Activated gamma-delta T cell treated with anti-CD3 and anti-CD28 coated beads, Interleukin-2, amount 50 U/mL, for 16 hours (primary cell): ENCODE results near the gene ZNF484.
"Not testable (repeated sequence)": the region's sequence is repeated elsewhere in the genome, so short reads cannot be mapped to it uniquely, and the experiment has no call there.

Source experiments
- DNase-seq: peaks from one replicate; pipeline ENCODE4 v3.0.0-alpha.2; 2020; ENCODE audit warnings: low read depth

Gene ZNF484

DNA sequence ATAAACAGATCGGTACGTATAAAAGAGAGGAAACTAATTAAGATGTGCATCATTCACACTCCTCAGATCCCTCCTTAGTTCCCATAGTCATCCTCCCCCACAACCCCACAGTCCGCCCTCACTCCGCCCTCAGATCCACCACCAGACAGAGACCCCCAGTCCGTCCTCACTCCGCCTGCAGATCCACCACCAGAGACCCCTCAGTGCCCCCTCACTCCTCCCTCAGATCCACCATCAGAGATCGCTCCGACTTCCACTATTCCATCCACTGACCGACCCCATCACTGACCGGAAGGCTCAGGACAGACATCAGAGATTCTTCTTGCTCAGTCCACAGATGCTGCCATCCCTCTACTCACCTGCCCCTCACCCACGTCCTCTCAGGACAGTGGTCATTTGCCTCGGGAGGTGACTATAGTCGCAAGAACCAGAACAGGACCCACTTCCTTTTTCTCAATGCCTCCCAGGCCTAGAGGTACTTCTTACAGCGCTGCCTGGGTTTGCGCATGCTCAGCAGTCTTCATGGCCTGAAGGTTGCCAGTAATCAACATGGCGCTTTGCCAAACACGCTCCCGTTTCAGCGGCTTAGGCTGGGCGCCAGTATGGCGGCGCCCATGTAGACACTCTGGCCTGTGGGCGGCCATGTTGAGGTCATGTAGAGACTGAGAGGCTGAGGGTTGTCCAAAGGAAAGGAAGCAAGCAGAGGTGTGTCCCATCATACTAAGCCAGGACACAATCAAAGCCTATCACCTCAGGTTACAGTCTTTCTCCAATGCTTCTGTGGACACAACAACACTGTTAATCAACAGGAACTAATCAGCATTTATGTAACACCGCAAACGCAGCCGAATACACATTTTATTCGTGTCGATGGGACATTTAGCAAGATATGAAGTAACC, at the start of gene ZNF484:
TSS of gene ZNF484 (minus strand) at position 508 of the 900 bp plus-strand sequence. CDS start 3,009 bp downstream, outside the sequence.
- peak; percentile 95 for DNase-seq

DNA sequence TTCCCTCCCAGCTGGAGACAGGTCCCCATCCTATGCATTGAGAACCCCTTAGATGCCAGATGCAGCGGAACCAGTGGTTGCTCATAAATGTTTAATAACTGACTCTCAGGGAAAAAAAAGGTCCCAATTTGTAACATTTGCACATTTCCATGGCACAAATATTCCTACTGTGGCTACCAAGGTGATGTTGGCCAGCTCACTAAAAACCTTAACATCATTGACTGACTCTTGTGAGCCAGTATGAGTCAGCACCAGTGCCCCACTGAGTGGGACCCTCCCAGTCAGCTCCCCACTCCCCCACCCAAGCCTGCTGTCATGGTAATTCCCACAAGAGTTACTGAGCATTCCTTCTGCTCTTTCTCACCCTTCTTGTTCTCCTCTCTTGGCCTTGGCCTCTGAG, 42.6 kb upstream of the ZNF484 start:
- DNase-seq, result no peak

DNA sequence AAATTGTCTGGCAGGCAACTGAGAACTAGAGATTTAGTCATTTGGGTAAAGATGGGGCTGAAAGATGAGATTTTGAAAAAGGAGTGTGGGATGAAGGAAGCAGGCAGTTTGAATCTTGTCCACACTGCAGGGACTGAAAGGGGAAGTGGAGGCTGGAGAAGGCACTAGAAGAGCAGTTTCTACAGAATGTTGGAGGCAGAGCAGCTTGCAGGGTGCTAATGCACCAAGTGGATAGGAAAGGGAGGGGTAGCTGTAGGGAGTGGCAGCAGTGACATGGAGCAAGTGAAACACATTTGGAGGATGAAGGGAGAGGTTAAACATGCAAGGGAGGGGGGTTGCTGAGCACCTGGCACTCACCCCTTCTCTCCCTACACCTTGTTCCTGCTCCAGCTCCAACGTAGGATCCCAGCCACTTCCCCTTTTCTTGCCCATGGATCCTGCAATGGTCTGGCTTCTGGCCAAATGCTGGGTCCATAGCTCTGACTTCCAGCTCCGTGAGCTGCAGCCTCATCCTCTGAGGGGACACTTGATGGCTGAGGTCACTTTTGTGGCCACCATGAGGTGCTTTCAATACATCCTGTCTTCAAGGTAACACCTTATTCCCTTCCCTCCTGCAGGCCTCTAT, 39.5 kb upstream of the ZNF484 start:
- DNase-seq, result no peak

DNA sequence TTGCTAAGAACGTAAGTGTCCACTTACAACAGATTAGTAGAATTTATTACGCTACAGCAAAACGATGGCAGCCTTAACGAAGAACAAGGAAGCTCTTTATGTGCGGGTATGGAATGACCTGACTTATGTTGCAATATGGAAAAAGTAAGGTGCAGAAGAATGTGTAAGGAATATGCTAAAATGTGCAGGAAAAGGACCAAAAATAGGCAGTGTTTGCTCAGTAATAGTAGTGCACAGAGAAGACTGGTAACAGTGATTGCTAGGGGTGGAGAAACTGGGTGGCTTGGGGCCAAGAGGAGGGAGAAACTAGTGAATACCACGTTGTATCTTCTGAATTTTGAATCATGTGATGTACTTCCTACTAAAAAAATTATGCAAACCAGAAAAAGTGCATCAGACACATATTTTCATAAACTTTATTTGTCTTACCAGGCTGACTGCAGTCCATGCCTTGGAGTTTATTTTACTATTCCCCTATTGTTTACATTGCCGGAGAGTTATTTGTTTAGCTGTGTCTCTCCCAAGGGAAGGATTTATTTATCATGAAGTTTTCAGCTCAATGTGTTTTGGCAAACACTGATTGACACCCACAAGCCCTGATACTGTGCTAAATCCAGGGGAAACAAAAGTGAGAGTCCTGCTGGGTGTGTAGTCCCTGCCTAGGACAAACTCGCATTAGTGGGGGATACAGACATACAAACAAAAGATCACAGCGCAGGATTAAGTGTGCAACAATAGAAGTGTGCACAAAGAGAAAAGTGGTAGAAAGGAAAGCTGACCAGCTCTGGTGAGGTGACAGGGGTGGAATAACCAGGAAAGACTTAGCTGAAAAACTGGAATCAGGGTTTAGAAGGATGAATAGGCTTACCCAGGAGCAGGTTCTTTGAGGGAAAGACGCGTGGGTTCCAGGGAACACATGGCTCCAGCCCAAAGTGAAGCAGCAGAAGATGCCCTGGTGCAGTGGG, 34.0 kb upstream of the ZNF484 start:
- no peak for DNase-seq

DNA sequence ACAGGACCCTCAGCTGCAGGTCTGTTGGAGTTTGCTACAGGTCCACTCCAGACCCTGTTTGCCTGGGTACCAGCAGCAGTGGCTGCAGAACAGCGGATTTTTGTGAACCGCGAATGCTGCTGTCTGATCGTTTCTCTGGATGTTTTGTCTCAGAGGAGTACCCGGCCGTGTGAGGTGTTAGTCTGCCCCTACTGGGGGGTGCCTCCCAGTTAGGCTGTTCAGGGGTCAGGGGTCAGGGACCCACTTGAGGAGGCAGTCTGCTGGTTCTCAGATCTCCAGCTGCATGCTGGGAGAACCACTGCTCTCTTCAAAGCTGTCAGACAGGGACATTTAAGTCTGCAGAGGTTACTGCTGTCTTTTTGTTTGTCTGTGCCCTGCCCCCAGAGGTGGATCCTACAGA, 27.3 kb upstream of the ZNF484 start:
- not testable (repeated sequence) for DNase-seq

DNA sequence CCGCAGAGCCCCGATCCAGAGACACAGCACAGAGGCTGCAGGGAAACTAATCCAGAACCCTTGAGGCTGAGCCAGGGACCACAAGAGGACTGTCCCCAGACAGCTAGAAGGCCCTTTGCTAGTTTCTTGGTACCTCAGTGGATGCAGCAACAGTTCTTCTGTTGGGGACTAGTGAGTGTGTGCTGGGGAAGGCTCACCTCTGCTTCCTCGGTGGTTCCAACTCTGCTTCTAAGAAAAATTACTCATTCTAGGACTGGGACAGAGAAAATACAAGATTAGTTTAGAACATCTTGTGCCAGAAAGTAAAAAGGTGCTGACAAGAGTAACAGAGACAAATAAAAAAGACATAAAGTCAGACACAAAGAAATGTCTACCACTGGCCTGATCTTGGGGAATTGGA, 19.5 kb upstream of the ZNF484 start:
- DNase-seq, result no peak

DNA sequence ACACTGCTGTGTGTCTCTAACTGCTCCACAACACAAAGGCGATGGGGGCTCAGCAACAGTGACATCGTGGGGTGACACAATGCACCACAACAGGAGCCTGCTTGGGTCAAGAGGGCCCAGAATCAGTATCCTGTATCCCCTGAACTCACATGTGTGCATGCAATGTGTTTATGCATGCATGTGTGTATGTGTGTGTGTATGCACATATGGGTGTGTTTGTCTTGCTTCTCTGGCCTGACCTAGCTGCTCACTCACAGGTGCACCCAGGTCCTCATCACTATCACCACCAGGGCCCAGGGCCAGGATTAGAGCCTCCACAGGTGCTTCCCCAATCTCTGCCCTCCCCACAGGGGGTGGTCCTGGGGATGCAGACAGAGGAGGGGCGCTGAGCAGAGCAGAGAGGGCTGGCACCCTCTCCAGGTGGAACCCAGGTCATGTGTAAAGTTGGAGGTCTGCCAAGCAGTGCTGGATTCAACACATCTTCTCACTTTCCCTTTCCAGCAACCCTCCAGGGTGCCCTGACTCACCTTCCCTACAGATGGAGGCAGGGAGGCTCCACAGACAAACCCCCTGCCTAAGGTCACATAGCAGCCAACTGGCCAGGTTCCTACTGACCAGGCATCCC, 18.1 kb upstream of the ZNF484 start:
- DNase-seq, result no peak

DNA sequence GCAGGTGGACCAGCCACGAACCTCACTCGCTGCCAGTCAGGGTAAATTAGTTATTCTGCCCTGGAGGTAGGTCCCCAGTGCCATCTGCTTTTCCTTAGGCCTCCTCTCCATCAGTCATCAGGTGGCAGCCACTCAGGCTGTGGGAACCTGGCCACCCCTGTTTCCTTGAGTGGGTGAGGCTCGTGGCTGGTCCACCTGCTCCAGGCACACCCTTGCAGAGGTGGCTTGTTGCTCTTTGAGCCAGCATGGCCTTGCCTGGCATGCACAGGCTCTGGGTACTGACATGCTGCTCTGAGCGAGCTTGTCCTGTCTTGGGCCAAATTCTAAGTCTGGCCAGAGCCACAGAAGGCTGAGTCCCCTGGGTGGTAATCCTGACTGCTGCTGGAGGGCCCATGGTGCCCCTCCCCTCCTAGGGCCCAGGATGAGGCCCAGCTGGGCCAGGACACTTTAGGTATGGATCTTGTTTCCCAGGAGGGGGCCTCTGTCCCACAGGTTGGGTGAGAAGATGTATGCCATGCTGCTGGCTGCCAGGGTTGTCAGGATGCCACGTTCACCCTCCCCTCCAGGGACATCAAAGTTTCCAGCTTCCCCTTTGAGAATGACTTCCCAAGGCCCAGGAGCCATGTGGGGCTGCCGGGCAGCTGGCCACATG, 17.0 kb upstream of the ZNF484 start:
- no peak for DNase-seq

DNA sequence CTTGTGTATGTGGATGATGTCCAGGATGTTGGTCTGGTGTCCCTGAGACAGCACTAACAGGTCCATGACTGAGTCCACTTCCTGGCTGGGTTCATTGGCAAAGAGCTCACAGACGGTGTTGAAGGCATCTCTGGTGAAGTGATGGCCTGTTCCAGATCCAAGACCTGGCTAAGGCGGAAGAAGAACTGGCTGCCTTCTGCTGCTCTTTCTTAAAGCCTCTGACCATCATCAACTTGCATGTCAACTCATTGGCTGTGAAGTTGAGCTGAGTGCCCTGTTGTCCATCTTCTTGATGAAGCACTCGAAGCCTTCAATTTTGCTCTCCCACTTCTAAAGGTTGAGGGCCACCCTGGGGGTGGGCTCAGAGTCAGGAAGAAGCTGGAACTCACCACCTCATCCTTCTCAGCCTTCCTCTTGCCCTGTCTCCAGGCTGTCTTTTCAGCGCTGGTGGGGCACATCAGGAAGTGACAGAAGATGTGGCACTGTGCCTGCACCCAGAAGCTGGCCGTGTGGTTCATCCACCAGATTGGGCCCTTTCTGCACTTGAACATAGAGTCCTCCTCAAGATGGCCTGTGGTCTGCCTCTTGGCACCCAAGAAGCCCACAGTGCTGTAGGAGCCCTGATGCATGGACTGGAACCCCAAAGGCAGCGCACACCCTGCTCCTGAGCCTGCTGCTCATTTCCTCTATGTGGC, 16.2 kb upstream of the ZNF484 start:
- not testable (repeated sequence) for DNase-seq

DNA sequence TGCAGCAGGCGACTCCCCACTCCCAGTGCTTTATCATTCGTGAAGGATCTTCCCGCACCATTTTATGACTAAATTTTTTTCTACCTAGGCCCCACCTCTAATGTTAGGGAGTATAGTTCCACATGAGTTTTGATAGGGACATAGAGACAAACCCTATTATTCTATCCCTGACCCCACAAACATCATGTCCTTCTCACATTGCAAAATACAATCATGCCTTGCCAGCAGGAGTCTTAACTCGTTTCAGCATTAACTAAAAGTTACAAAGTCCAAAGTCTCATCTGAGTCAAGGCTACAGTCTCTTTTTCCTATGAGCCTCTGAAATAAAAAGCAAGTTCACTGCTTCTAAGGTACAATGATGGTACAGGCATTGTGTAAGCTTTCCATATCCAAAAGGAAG, 14.4 kb upstream of the ZNF484 start:
- not testable (repeated sequence) for DNase-seq

DNA sequence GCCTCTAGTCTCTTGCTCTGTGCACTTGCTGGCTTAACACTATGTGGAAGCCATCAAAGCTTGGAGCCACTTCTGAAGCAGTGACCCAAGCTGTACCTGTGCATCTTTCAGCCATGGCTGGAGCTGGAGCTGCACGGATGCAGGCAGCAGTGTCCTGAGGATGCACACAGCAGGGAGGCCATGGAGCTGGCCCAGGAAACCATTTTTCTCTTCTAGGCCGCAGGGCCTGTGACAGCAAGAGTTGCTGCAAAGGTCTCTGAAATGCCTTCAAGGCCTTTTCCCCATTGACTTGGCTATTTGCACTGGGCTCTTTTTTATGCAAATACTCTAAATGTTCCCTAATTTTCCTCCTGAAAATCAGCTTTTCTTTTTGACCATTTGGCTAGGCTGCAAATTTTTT, 12.9 kb upstream of the ZNF484 start:
- DNase-seq, result no peak

DNA sequence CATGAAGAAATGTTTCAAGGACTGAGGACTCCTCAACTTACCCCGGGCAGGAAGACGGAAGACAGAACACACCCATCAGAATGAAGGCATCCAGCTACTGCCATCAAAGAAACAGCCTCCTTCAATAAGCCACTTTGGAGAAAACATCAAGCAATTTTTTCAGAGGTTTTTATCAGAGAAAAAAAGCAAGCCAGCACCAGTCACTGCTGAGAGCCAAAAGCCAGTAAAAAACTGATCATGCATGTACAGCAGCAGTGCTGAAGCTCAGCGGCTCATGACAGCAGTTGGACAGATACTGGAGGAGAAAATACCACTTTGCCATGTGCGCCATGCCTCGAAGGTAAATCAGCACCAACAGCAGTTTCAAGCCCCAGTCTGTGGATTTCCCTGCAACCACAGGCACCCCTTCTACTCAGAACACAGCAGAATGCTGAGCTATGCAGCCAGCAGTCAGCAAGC, 10.1 kb upstream of the ZNF484 start:
- no peak for DNase-seq

DNA sequence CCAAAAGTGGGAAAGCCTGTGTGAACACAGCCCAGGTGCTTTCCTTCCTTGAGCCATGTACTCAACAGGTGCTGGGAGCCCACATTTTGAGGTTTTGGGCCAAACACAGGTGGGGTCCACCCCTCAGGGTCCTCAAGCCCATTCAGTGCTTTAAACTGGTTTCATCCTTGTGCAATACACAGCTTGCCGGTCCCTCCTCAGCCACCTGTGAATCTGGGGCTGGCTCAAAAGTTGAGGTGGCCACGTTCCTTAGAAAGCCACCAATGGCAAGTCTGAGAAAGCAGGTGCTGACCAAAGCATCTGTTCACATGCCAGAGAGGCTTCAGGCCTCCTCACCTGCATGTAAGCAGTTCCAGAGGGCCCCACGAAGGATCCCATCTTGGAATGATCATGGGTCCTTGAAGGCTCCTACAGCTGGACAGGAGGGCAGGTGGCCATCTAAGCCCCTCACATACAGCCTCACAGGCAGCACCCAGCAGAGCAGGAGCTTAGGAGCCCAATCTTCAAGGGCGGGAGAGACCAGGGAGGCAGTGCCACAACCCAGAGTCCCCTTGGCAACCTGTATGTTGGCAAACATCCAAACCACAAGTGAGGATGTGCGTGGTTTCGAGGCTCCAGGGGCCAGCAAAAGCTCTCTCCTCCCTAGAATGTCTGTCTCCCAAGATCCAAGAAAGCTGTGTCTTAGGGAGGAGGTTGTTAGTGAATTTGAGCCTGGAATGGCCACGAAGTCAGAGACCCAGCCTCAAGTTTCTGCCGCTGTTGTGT, 9.2 kb upstream of the ZNF484 start:
- not testable (repeated sequence) for DNase-seq

DNA sequence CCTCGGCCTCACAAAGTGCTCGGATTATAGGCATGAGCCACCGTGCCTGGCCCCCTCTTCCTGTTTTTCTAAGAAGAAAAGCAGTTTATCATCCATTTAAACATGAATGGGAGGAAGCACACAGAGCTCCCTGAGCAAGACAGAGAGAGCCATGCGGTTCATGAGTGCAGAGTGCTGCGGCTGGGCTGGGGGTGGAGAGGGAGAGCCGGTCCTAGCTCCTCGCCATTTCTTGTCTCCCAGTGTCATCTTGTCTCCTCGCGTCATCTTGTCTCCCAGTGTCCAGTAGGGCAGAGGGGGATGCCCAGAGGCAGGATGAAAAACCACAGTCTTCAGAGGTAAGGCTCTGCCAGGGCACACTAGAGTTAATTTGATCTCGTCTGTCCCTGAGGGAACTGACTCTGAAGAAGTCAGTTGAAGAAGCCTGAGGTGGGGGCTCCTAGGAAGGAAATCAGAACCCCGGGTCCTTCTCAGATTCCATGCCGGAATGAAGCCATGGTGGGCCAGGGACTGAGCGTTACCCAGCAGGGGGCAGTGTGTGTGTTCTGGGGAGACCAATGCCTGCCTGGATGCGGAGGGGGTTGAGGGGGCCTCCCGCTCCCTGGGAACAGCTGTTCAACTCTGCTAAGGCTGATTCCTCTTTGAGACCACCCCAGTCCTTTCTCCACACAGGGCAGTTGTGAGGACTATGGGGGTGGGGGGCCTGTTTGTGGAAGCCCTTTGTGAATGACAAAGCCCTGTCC, 6.0 kb upstream of the ZNF484 start:
- DNase-seq, result not testable (repeated sequence)

DNA sequence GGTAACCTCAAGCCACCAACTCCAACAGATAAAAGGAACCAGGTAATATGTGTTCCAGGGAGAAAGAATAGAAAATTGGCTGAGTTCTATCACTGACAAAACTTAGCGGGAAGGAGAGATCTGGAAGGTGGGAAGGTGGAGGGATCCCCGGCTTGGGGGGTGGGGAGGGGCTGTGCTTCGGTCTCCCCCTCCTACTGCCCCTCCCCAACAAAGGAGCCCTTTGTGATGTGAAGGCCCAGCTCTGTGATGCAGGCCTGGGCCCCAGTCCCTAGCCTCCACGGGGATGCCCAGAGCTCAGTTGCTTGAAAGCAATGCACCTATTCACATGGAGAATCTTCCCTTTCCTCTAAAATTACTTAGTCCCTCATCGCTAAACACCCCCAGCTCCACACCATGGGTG, 4.4 kb upstream of the ZNF484 start:
- DNase-seq, result no peak

DNA sequence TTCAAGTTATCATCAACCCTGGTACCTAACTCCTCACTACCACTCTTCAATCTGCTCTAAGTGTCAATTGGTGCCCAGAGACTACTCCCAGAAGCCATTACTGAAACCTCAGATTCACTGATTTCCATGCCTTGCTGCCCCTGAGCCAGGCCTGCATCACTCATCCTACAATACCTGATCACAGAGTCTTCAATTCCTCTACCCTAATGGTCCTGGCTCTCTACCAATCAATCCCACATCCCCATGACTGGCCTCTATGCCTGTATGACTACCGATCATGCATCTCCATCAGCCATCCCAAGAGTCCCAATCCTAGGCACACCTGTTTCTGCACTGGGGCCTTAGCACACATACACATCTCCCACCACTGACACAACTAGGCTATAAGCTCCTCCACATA, 2.5 kb downstream of the ZNF484 start:
- DNase-seq, result no peak

DNA sequence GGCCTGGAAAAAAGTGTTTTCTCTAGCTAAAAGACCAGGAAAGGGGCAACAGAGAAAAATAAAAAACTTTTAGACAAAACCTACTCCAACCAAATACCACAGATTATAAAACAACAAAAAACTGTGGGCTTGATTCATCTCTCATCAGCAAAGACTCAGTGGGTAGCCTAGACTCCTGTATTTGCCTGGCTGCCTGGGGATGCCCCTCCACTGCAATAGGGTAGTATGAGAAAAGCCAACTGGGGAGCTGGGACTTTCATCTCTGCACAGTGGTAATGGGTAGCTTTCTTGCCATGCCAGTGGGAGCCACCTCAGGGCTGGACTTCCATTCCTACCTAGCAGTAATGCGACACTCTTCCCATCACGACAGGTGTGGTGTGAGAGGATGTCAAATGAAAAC, 7.5 kb downstream of the ZNF484 start:
- DNase-seq, result no peak

DNA sequence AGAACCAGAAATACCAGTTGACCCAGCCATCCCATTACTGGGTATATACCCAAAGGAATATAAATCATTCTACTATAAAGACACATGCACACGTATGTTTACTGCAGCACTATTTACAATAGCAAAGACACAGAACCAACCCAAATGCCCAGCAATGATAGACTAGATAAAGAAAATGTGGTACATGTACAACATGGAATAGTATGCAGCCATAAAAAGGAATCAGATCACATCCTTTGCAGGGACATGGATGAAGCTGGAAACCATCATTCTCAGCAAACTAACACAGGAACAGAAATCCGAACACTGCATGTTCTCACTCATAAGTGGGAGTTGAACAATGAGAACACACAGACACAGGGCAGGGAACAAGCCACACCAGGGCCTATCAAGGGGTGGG, 11.2 kb downstream of the ZNF484 start:
- not testable (repeated sequence) for DNase-seq

DNA sequence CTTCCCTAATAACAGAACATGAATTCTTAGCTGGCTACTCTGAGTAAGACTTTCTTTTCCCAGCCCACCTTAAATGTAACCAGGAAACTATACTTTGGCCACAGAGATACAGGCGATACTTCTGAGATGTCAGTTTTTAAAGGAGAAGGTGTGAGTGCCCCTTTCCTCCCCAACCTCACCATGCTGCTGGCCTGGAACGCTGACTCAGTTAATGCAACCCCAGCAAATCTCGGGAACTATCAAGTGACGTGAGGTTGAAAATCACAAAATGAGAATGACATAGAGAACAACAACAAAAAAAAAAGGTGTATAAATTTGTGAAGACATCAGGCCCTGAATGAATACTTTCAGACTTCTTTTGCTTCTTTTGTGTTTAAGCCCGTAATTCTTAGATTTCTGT, 13.7 kb downstream of the ZNF484 start:
- DNase-seq, result no peak
